IMR-90 (cell line): ENCODE results near the gene COL15A1. TPM values are rescaled to one million over a fixed set of nuclear protein-coding genes. Genes with fewer than 3 reads are reported as not detected.

Experiments used
- ATAC-seq: fragments of 200-7000 bp; cut with Tn5 transposase; 2 replicates; pipeline ENCODE4 v1.9.1; 2020; ENCODE audit warnings: low read depth, mild to moderate bottlenecking, moderate library complexity
- BruUV-seq: library from RNA; stranded (reverse); fragments of 400-500 nt; replicated peaks from 2 replicates; lab custom pipeline; 2021; lab: Mats Ljungman, UMichigan
- CTCF ChIA-PET: fragments of 300-600 bp; formaldehyde crosslinking; extraction: SDS; loops from one replicate; lab custom pipeline; 2021; ENCODE audit warnings: antibody characterized with exemption; lab: Yijun Ruan, JAX
- POLR2A ChIA-PET: fragments of 300-600 bp; sonication (Branson Sonifier 250); formaldehyde crosslinking; loops from one replicate; lab custom pipeline; 2022; ENCODE audit warnings: antibody characterized with exemption; ENCODE audit not compliant: unreplicated experiment; lab: Charles Lee
- DNase-seq: peaks from one replicate; pipeline ENCODE4 v3.0.0; 2013
- H2AFZ ChIP-seq: replicated peaks from 2 replicates; pipeline ENCODE3; 2013; ENCODE audit warnings: low read length, mild to moderate bottlenecking; ENCODE audit not compliant: poor library complexity
- H2AK5ac ChIP-seq: 2 replicates; pipeline ENCODE4 v1.6.1; 2013; ENCODE audit warnings: low read depth, low read length, inconsistent platforms
- H2AK9ac ChIP-seq: replicated peaks from 2 replicates; pipeline ENCODE3; 2013; ENCODE audit warnings: mild to moderate bottlenecking, low read depth, low read length, moderate library complexity; ENCODE audit not compliant: poor library complexity
- H2BK120ac ChIP-seq: 2 replicates; pipeline ENCODE4 v1.6.1; 2013; ENCODE audit warnings: low read depth, low read length, inconsistent platforms
- H2BK15ac ChIP-seq: 3 replicates; pipeline ENCODE4 v1.6.1; 2013; ENCODE audit warnings: low read depth, low read length, inconsistent platforms
- H2BK20ac ChIP-seq: 2 replicates; pipeline ENCODE4 v1.6.1; 2013; ENCODE audit warnings: low read depth, mild to moderate bottlenecking, inconsistent platforms, low read length, moderate library complexity
- H2BK5ac ChIP-seq: 2 replicates; pipeline ENCODE4 v1.6.1; 2013; ENCODE audit warnings: mild to moderate bottlenecking, low read depth, low read length, inconsistent platforms; ENCODE audit not compliant: poor library complexity, severe bottlenecking
- H3K14ac ChIP-seq: replicated peaks from 2 replicates; pipeline ENCODE4 v1.6.1; 2013; ENCODE audit warnings: low read depth, low read length, inconsistent platforms
- H3K18ac ChIP-seq: 2 replicates; pipeline ENCODE4 v1.6.1; 2013; ENCODE audit warnings: low read depth, low read length, control low read depth
- H3K23ac ChIP-seq: 2 replicates; pipeline ENCODE4 v1.6.1; 2013; ENCODE audit warnings: low read depth, low read length, inconsistent platforms
- H3K27ac ChIP-seq: 2 replicates; pipeline ENCODE4 v1.5.1; 2013; ENCODE audit warnings: mild to moderate bottlenecking, control low read depth, low read length; ENCODE audit not compliant: insufficient read depth
- H3K27me3 ChIP-seq: 2 replicates; pipeline ENCODE4 v1.6.1; 2013; ENCODE audit warnings: low read length; ENCODE audit not compliant: control insufficient read depth, insufficient read depth
- H3K36me3 ChIP-seq: 2 replicates; pipeline ENCODE4 v1.6.1; 2013; ENCODE audit warnings: low read length, mixed read lengths; ENCODE audit not compliant: control insufficient read depth, insufficient read depth
- H3K4ac ChIP-seq: 2 replicates; pipeline ENCODE4 v1.6.1; 2013; ENCODE audit warnings: low read depth, low read length, inconsistent platforms
- H3K4me1 ChIP-seq: 2 replicates; pipeline ENCODE4 v1.6.1; 2013; ENCODE audit warnings: low read length, mixed read lengths; ENCODE audit not compliant: control insufficient read depth, insufficient read depth
- H3K4me2 ChIP-seq: 2 replicates; pipeline ENCODE4 v1.6.1; 2013; ENCODE audit warnings: low read depth, mild to moderate bottlenecking, control low read depth, low read length, moderate library complexity
- H3K4me3 ChIP-seq: 2 replicates; pipeline ENCODE4 v1.5.1; 2013; ENCODE audit warnings: low read depth, mild to moderate bottlenecking, control low read depth, low read length, moderate library complexity; ENCODE audit not compliant: insufficient read depth
- H3K56ac ChIP-seq: 2 replicates; pipeline ENCODE4 v1.6.1; 2013; ENCODE audit warnings: low read length, inconsistent platforms; ENCODE audit not compliant: insufficient read depth; ENCODE audit errors: extremely low read depth
- H3K79me1 ChIP-seq, 2 experiments: 2 replicates each; pipeline ENCODE4 v1.6.1; 2013; ENCODE audit warnings: low read length in 2 of 2, inconsistent platforms in 1 of 2, low read depth in 1 of 2
- H3K9ac ChIP-seq: 2 replicates; pipeline ENCODE4 v1.6.1; 2013; ENCODE audit warnings: low read depth, low read length, control low read depth
- H3K9me1 ChIP-seq: 2 replicates; pipeline ENCODE4 v1.6.1; 2013; ENCODE audit warnings: low read length, inconsistent platforms; ENCODE audit not compliant: insufficient read depth
- H3K9me3 ChIP-seq: 2 replicates; pipeline ENCODE4 v1.6.1; 2013; ENCODE audit warnings: low read length; ENCODE audit not compliant: control insufficient read depth, insufficient read depth
- H4K20me1 ChIP-seq: 2 replicates; pipeline ENCODE4 v1.6.1; 2013; ENCODE audit warnings: low read length, inconsistent platforms; ENCODE audit not compliant: insufficient read depth
- H4K5ac ChIP-seq: 2 replicates; pipeline ENCODE4 v1.6.1; 2013; ENCODE audit warnings: mild to moderate bottlenecking, low read depth, low read length, control low read depth
- H4K8ac ChIP-seq, 2 experiments: 2 replicates each; pipeline ENCODE4 v1.6.1; 2013; ENCODE audit warnings: low read depth in 2 of 2, low read length in 2 of 2, control low read depth in 1 of 2, inconsistent platforms in 1 of 2
- H4K91ac ChIP-seq: 2 replicates; pipeline ENCODE4 v1.6.1; 2013; ENCODE audit warnings: low read depth, low read length, inconsistent platforms; ENCODE audit not compliant: insufficient read depth
- BHLHE40 ChIP-seq: fragments of 150-350 bp; IDR thresholded peaks from 2 replicates; pipeline ENCODE4 v1.6.1; 2016; ENCODE audit warnings: mild to moderate bottlenecking, low read depth, low read length
- MAFK ChIP-seq: IDR thresholded peaks from 2 replicates; pipeline ENCODE4 v1.6.1; 2012; ENCODE audit warnings: low read depth, low read length, improper control_type of control experiment
- POLR2A ChIP-seq: IDR thresholded peaks from 2 replicates; pipeline ENCODE4 v1.6.1; 2012; ENCODE audit warnings: mild to moderate bottlenecking, low read depth, low read length
- RCOR1 ChIP-seq: IDR thresholded peaks from 2 replicates; pipeline ENCODE4 v1.6.1; 2012; ENCODE audit warnings: mild to moderate bottlenecking, low read length, improper control_type of control experiment; ENCODE audit not compliant: insufficient replicate concordance
- WGBS, 2 experiments: methylation state at CpG; one replicate each; pipeline versions ENCODE4 v1.1.5 to v1.1.7; 2013; ENCODE audit warnings: missing lambda C conversion rate in 2 of 2; ENCODE audit not compliant: insufficient read length in 1 of 2; ENCODE audit errors: extremely low coverage in 2 of 2; 5-methylcytosine and 5-hydroxymethylcytosine counted together
- dilution Hi-C: fragments of 300-500 bp; cut with HindIII; formaldehyde crosslinking; loops from one replicate; pipeline ENCODE4 v1.14.3; 2018; ENCODE audit warnings: low sequenced_read_pairs; ENCODE audit not compliant: unreplicated experiment
- in situ Hi-C: fragments of 300-500 bp; cut with MboI; formaldehyde crosslinking; loops from 3 replicates; pipeline ENCODE4 v1.14.3; 2019; ENCODE audit warnings: low sequenced_read_pairs, inconsistent platforms, mixed read lengths
- intact Hi-C: fragments of 100-400 bp; cut with micrococcal nuclease; formaldehyde crosslinking; loops from 2 replicates; pipeline ENCODE4 v1.10.0; 2022
- polyA plus RNA-seq, 3 experiments: library from polyadenylated mRNA; depleted of rRNA; stranded (reverse); fragments of >200 nt; gene quantifications; 2 replicates each; pipeline ENCODE4 v1.2.3, GENCODE V29; 2012; ENCODE audit warnings: low replicate concordance in 1 of 3
- total RNA-seq: library from RNA; depleted of rRNA; stranded (reverse); fragments of >200 nt; gene quantifications from 2 replicates; pipeline ENCODE4 v1.2.3, GENCODE V29; 2012

The COL15A1 gene
- total and polyA plus RNA-seq, 2 of the 4 experiments (the other 2 are of a cell fraction), result 2.2 to 3.7 TPM

- H2AFZ ChIP-seq, result no peak overlapping the region
- H3K18ac ChIP-seq, result no peak overlapping the region; the same call in 1 of the 2 replicates
- CTCF ChIA-PET, result interaction anchor here (0.7 kb wide), 1 partner anchor 165 kb away, joined by 5 read pairs; no protein-coding TSS in a partner anchor
- DNase-seq, result no peak
- H2BK5ac ChIP-seq, result no peak overlapping the region
- 0 out of 2 replicates have a peak overlapping the region, but pooled peaks have one; percentile 25 for H3K14ac ChIP-seq
- TF ChIP-seq BHLHE40, result no peak
- TF ChIP-seq RCOR1, result no peak
- TF ChIP-seq MAFK, result no peak
- TF ChIP-seq POLR2A, result no peak
- no peak overlapping the region for H3K4me2 ChIP-seq
- no peak overlapping the region; the same call in 1 of the 2 replicates for H3K23ac ChIP-seq
- intact Hi-C loops (no loop called here), dilution Hi-C loops (no loop called here), in situ Hi-C loops (no loop called here)
- POLR2A ChIA-PET, result interaction anchor here (0.6 kb wide), 1 partner anchor 163 kb away, joined by 4 read pairs; no protein-coding TSS in a partner anchor
- H4K20me1 ChIP-seq, result peaks cover 6% of the 10 kb centered on the region; the same call in 1 of the 2 replicates
- no peaks in the 10 kb centered on the region for H3K27me3 ChIP-seq
- no peak overlapping the region for H2BK15ac ChIP-seq
- H2BK20ac ChIP-seq, result peak overlapping the region; percentile 19; the same call in 1 of the 2 replicates
- H2AK5ac ChIP-seq, result no peak overlapping the region
- peaks cover 3 to 20% of the 10 kb centered on the region in 2 experiments; a peak in 2 of 4 replicates for H3K79me1 ChIP-seq
- BruUV-seq, result no TSS peak
- H3K56ac ChIP-seq, result no peak overlapping the region
- WGBS, 2 experiments, result 80% methylated on average over 2 of the region's 5 CpGs; no CpG with 5 or more reads in 1 of the 2 experiments
- peak overlapping the region; percentile 67 for H3K4ac ChIP-seq
- H3K9me3 ChIP-seq, result no peaks in the 10 kb centered on the region
- no peak overlapping the region for H2BK120ac ChIP-seq
- H3K4me1 ChIP-seq, result peaks cover 14% of the 10 kb centered on the region
- H3K9me1 ChIP-seq, result peaks cover 19% of the 10 kb centered on the region
- ATAC-seq, result no peak
- H2AK9ac ChIP-seq, result no peak overlapping the region
- H3K4me3 ChIP-seq, result no peak overlapping the region
- no peaks in the 10 kb centered on the region for H3K36me3 ChIP-seq
- 0 out of 2 replicates have a peak overlapping the region, but pooled peaks have one; percentile 18 for H4K5ac ChIP-seq
- no peak overlapping the region for H4K8ac ChIP-seq
- no peak overlapping the region; the same call in 1 of the 2 replicates for H4K91ac ChIP-seq
- 0 out of 2 replicates have a peak overlapping the region, but pooled peaks have one; percentile 24 for H3K9ac ChIP-seq
- H3K27ac ChIP-seq, result peak overlapping the region; percentile 17; the same call in 1 of the 2 replicates
Measured at GRCh38 chr9:98978231-98978681, 34.5 kb downstream of the COL15A1 start.
